Endothelial cell of umbilical vein (primary cell): ENCODE results near the gene XYLT1. TPM values are rescaled to one million over a fixed set of nuclear protein-coding genes. Genes with fewer than 3 reads are reported as not detected.

Experiments used
- BruUV-seq: library from RNA; stranded (reverse); fragments of 400-500 nt; replicated peaks from 2 replicates; lab custom pipeline; 2021; lab: Mats Ljungman, UMichigan
- CTCF ChIA-PET: fragments of 300-600, 350-600 bp; sonication (Branson Sonifier 250); formaldehyde crosslinking; loops from one replicate; lab custom pipeline; 2021; ENCODE audit warnings: antibody characterized with exemption, inconsistent platforms; lab: Charles Lee
- POLR2A ChIA-PET: fragments of 300-600, 350-600 bp; sonication (Branson Sonifier 250); formaldehyde crosslinking; loops from one replicate; lab custom pipeline; 2021; ENCODE audit warnings: antibody characterized with exemption, inconsistent platforms; lab: Charles Lee
- DNase-seq: peaks from one replicate; pipeline ENCODE4 v3.0.0-alpha.2; 2011; ENCODE audit warnings: low read depth, low spot score
- FAIRE-seq: peaks from 2 replicates; lab custom pipeline; 2011; peaks lifted over from hg19 to GRCh38; lab: Jason Lieb, UNC
- H2AFZ ChIP-seq: 2 replicates; pipeline ENCODE4 v1.6.0; 2012; ENCODE audit warnings: low read depth, low read length, control low read depth, inconsistent platforms
- H3K27ac ChIP-seq: 2 replicates; pipeline ENCODE4 v1.5.1; 2011; ENCODE audit warnings: low read depth, mild to moderate bottlenecking, control low read depth, low read length, moderate library complexity; ENCODE audit not compliant: insufficient read depth
- H3K27me3 ChIP-seq, 2 experiments: 2 replicates each; pipeline versions ENCODE4 v1.6.0 to v1.6.1; 2011; ENCODE audit warnings: low read length in 2 of 2, mixed read lengths in 1 of 2; ENCODE audit not compliant: control insufficient read depth in 2 of 2, insufficient read depth in 2 of 2
- H3K36me3 ChIP-seq, 2 experiments: 2 replicates in 1 of 2; 3 replicates in 1 of 2; pipeline ENCODE4 v1.5.1; 2011; ENCODE audit warnings: low read length in 2 of 2, mild to moderate bottlenecking in 1 of 2, moderate library complexity in 1 of 2; ENCODE audit not compliant: control insufficient read depth in 2 of 2, insufficient read depth in 2 of 2; ENCODE audit errors: extremely low read depth in 1 of 2
- H3K4me1 ChIP-seq: 3 replicates; pipeline ENCODE4 v1.5.1; 2011; ENCODE audit warnings: mild to moderate bottlenecking, low read length; ENCODE audit not compliant: control insufficient read depth, insufficient read depth; ENCODE audit errors: extremely low read depth
- H3K4me2 ChIP-seq: 2 replicates; pipeline ENCODE4 v1.6.1; 2011; ENCODE audit warnings: low read length, control low read depth, mixed read lengths; ENCODE audit not compliant: insufficient read depth
- H3K4me3 ChIP-seq, 3 experiments: fragments of 200-600 bp in 1 of 3; sonication (generic), shearing (Covaris generic) in 1 of 3; replicated peaks in 1 of 3; 2 replicates each; pipeline ENCODE4 v1.5.1; 2011 to 2016; ENCODE audit warnings: control low read depth in 3 of 3, low read length in 3 of 3, mild to moderate bottlenecking in 2 of 3, inconsistent platforms in 1 of 3, low read depth in 1 of 3, moderate library complexity in 1 of 3; ENCODE audit not compliant: insufficient read depth in 1 of 3
- H3K79me2 ChIP-seq: 2 replicates; pipeline ENCODE4 v1.6.0; 2012; ENCODE audit warnings: low read length, inconsistent platforms; ENCODE audit not compliant: control insufficient read depth, insufficient read depth
- H3K9ac ChIP-seq: replicated peaks from 2 replicates; pipeline ENCODE3; 2011; ENCODE audit warnings: low read length, control low read depth; ENCODE audit not compliant: insufficient read depth; ENCODE audit errors: extremely low read depth
- H3K9me1 ChIP-seq: replicated peaks from 3 replicates; pipeline ENCODE4 v1.6.0; 2011; ENCODE audit warnings: mild to moderate bottlenecking, low read length; ENCODE audit not compliant: control insufficient read depth, insufficient read depth; ENCODE audit errors: extremely low read depth
- H3K9me3 ChIP-seq: replicated peaks from 2 replicates; pipeline ENCODE4 v1.5.1; 2012; ENCODE audit warnings: low read length, inconsistent platforms; ENCODE audit not compliant: control insufficient read depth, insufficient read depth
- H4K20me1 ChIP-seq: replicated peaks from 2 replicates; pipeline ENCODE3; 2011; ENCODE audit warnings: mild to moderate bottlenecking, low read length; ENCODE audit not compliant: control insufficient read depth, insufficient read depth; ENCODE audit errors: extremely low read depth
- EZH2 ChIP-seq: IDR thresholded peaks from 2 replicates; pipeline ENCODE4 v1.6.1; 2012; ENCODE audit warnings: borderline replicate concordance, low read depth, mild to moderate bottlenecking, moderate library complexity, low read length, inconsistent platforms; ENCODE audit not compliant: severe bottlenecking
- FOS ChIP-seq: IDR thresholded peaks from 2 replicates; pipeline ENCODE4 v1.6.1; 2011; ENCODE audit warnings: mild to moderate bottlenecking, low read length, moderate library complexity, borderline replicate concordance; ENCODE audit not compliant: insufficient read depth
- GATA2 ChIP-seq: IDR thresholded peaks from 2 replicates; pipeline ENCODE4 v1.7.0; 2011; ENCODE audit warnings: low read depth, mild to moderate bottlenecking, moderate library complexity, mixed read lengths, low read length; ENCODE audit not compliant: insufficient read length, insufficient read depth
- JUN ChIP-seq: IDR thresholded peaks from 2 replicates; pipeline ENCODE4 v1.6.1; 2011; ENCODE audit warnings: borderline replicate concordance, low read depth; ENCODE audit not compliant: insufficient read length, insufficient read depth
- MYC ChIP-seq: IDR thresholded peaks from one replicate; pipeline ENCODE4 v1.6.1; 2011; ENCODE audit warnings: mild to moderate bottlenecking, low read depth, low read length
- POLR2A ChIP-seq: IDR thresholded peaks from 2 replicates; pipeline ENCODE4 v1.6.1; 2012; ENCODE audit warnings: low read depth, mild to moderate bottlenecking, control low read depth, low read length
- POLR2AphosphoS5 ChIP-seq: IDR thresholded peaks from 2 replicates; pipeline ENCODE4 v1.6.1; 2012; ENCODE audit warnings: low read depth, mild to moderate bottlenecking, control low read depth, low read length, moderate library complexity; ENCODE audit not compliant: insufficient read depth
- dilution Hi-C: fragments of 300-500 bp; cut with MboI; formaldehyde crosslinking; loops from one replicate; pipeline ENCODE4 v1.15.0; 2019; ENCODE audit warnings: low sequenced_read_pairs; ENCODE audit not compliant: extremely low pct_ligation_motif_present
- intact Hi-C: fragments of 100-400 bp; cut with micrococcal nuclease; formaldehyde crosslinking; loops from one replicate; pipeline ENCODE4 v1.10.0; 2022
- polyA plus RNA-seq, 4 experiments: library from polyadenylated mRNA; depleted of rRNA in 3 of 4; stranded (reverse) in 3 of 4; unstranded in 1 of 4; fragments of >200 nt; gene quantifications; 2 replicates each; pipeline versions ENCODE4 v1.2.1 to v1.2.3, GENCODE V29; 2011 to 2012; ENCODE audit warnings: missing spikeins in 1 of 4
- total RNA-seq: library from RNA; stranded (reverse); gene quantifications from 2 replicates; pipeline ENCODE4 v1.2.3, GENCODE V29; 2021
- TF ChIP-seq, protein P1 (sequence below), 2 donors: IDR thresholded peaks; 1 replicate in 1 of 2; 2 replicates in 1 of 2; pipeline ENCODE4 v1.5.1; 2011; ENCODE audit warnings: low read length in 2 of 2, mild to moderate bottlenecking in 2 of 2, moderate library complexity in 2 of 2, control low read depth in 1 of 2, inconsistent platforms in 1 of 2, low read depth in 1 of 2; ENCODE audit not compliant: insufficient read depth in 1 of 2; ENCODE audit errors: extremely low read depth in 1 of 2
- TF ChIP-seq, protein P2 (sequence below): IDR thresholded peaks from 2 replicates; pipeline ENCODE4 v1.6.1; 2011; ENCODE audit not compliant: insufficient read depth, insufficient read length

XYLT1 gene
- total and polyA plus RNA-seq, 2 donors (not counting 3 experiments of a cell fraction or from before 2014, with no cell fraction given): 0.63 to 2.9 TPM

- intact Hi-C loops: no loop called here
- no TSS peak for BruUV-seq
Measured at GRCh38 chr16:17312094-17312710, 158.6 kb downstream of the XYLT1 start.

More at GRCh38 chr16:17312094-17312710, 158.6 kb downstream of the XYLT1 start:
- Histone ChIP-seq H4K20me1 (no peaks in the 10 kb centered on the region), H3K79me2 (no peaks in the 10 kb centered on the region), H3K4me2 (no peak overlapping the region), H3K9ac (no peak overlapping the region), H3K4me3 (no peak overlapping the region), H3K27ac (no peak overlapping the region), H3K9me3 (no peaks in the 10 kb centered on the region), H3K27me3 (no peaks in the 10 kb centered on the region), H3K4me1 (no peaks in the 10 kb centered on the region), H3K9me1 (no peaks in the 10 kb centered on the region), H3K36me3 (no peaks in the 10 kb centered on the region), H2AFZ (no peak overlapping the region)
- ChIA-PET CTCF (no interaction called here), POLR2A (no interaction called here)
- no peak for DNase-seq
- dilution Hi-C loops: no loop called here
- TF ChIP-seq, protein P1, sequence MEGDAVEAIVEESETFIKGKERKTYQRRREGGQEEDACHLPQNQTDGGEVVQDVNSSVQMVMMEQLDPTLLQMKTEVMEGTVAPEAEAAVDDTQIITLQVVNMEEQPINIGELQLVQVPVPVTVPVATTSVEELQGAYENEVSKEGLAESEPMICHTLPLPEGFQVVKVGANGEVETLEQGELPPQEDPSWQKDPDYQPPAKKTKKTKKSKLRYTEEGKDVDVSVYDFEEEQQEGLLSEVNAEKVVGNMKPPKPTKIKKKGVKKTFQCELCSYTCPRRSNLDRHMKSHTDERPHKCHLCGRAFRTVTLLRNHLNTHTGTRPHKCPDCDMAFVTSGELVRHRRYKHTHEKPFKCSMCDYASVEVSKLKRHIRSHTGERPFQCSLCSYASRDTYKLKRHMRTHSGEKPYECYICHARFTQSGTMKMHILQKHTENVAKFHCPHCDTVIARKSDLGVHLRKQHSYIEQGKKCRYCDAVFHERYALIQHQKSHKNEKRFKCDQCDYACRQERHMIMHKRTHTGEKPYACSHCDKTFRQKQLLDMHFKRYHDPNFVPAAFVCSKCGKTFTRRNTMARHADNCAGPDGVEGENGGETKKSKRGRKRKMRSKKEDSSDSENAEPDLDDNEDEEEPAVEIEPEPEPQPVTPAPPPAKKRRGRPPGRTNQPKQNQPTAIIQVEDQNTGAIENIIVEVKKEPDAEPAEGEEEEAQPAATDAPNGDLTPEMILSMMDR (IDR thresholded peaks at IDR 0.05; ENCODE audit: extremely low read depth in 1 of 2, insufficient read depth in 1 of 2, low read depth in 1 of 2, low read length in 2 of 2): no peak
- no peak for TF ChIP-seq POLR2AphosphoS5
- no peak for TF ChIP-seq EZH2
- no peak for TF ChIP-seq MYC
- no peak for TF ChIP-seq FOS
- TF ChIP-seq, protein P2, sequence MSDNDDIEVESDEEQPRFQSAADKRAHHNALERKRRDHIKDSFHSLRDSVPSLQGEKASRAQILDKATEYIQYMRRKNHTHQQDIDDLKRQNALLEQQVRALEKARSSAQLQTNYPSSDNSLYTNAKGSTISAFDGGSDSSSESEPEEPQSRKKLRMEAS: no peak
- TF ChIP-seq GATA2: no peak
- no peak for TF ChIP-seq JUN
- TF ChIP-seq POLR2A: no peak
- no peak for FAIRE-seq
